ENCODE data around the gene TXNDC11.

- TF ChIP-seq CTCF (IDR thresholded peaks at IDR 0.05; ENCODE audit: low read depth, low read length): no peak
- no peak for TF ChIP-seq MAX (IDR thresholded peaks at IDR 0.05; ENCODE audit: low read depth, low read length)
- no peak for TF ChIP-seq POLR2A (IDR thresholded peaks at IDR 0.05; ENCODE audit: extremely low read depth, insufficient read length)
These were observed 45.3 kb downstream of the TXNDC11 start for GRCh38 chr16:11697319-11697718.

Data from NB4 (cell line).